Suprapubic skin (tissue), 4 donors: ENCODE measurements around the gene SYT8.

ENCODE experiments used
- CTCF ChIP-seq, 2 donors: fragments of 200-600 bp in 1 of 2; fragments of 450-650 bp in 1 of 2; sonication (generic) in 1 of 2; IDR thresholded peaks; one replicate each; pipeline ENCODE4 v1.5.1; 2016 to 2019; ENCODE audit warnings: antibody characterized with exemption in 2 of 2, mild to moderate bottlenecking in 1 of 2, moderate library complexity in 1 of 2
- POLR2A ChIP-seq, 2 donors: fragments of 450-650 bp; IDR thresholded peaks; one replicate each; pipeline ENCODE4 v1.6.1; 2017; ENCODE audit warnings: antibody characterized with exemption in 2 of 2, mild to moderate bottlenecking in 2 of 2, moderate library complexity in 2 of 2
- POLR2AphosphoS5 ChIP-seq, 3 donors: sonication (generic); formaldehyde crosslinking; IDR thresholded peaks; one replicate each; pipeline ENCODE4 v1.6.1; 2017; ENCODE audit warnings: antibody characterized with exemption in 3 of 3

- TF ChIP-seq POLR2A (IDR thresholded peaks at IDR 0.05) (no peak), CTCF (IDR thresholded peaks at IDR 0.05) (no peak), POLR2AphosphoS5 (IDR thresholded peaks at IDR 0.05) (no peak)
Measured at GRCh38 chr11:1884303-1884700, 49.5 kb downstream of the SYT8 start.
